Activated naive CD8-positive, alpha-beta T cell treated with anti-CD3 and anti-CD28 coated beads for 36 hours (primary cell): ENCODE results near the gene RC3H2. TPM values are rescaled to one million over a fixed set of nuclear protein-coding genes. Genes with fewer than 3 reads are reported as not detected.
"Not testable (repeated sequence)": the region's sequence is repeated elsewhere in the genome, so short reads cannot be mapped to it uniquely, and the experiment has no call there.

Experiments used
- DNase-seq: peaks from one replicate; pipeline ENCODE4 v3.0.0; 2021
- H3K27ac Mint-ChIP-seq: one replicate; pipeline ENCODE4 v1.8.0; 2022; ENCODE audit warnings: mild to moderate bottlenecking, moderate library complexity, mixed read lengths
- H3K27me3 Mint-ChIP-seq: one replicate; pipeline ENCODE4 v1.8.0; 2022; ENCODE audit warnings: mild to moderate bottlenecking, mixed read lengths
- H3K36me3 Mint-ChIP-seq: one replicate; pipeline ENCODE4 v1.8.0; 2021; ENCODE audit warnings: mild to moderate bottlenecking, mixed read lengths
- H3K4me1 Mint-ChIP-seq: one replicate; pipeline ENCODE4 v1.8.0; 2021; ENCODE audit warnings: mixed read lengths
- H3K4me3 Mint-ChIP-seq: one replicate; pipeline ENCODE4 v1.8.0; 2022; ENCODE audit warnings: mild to moderate bottlenecking, moderate library complexity, mixed read lengths
- H3K9me3 Mint-ChIP-seq: one replicate; pipeline ENCODE4 v1.8.0; 2022; ENCODE audit warnings: mixed read lengths
- total RNA-seq, 2 experiments: library from RNA; stranded (reverse); gene quantifications; one replicate each; pipeline ENCODE4 v1.2.3, GENCODE V29; 2021

RC3H2 gene
- total RNA-seq, 2 experiments from 2014 or later: 26.4 to 28.0 TPM

DNA sequence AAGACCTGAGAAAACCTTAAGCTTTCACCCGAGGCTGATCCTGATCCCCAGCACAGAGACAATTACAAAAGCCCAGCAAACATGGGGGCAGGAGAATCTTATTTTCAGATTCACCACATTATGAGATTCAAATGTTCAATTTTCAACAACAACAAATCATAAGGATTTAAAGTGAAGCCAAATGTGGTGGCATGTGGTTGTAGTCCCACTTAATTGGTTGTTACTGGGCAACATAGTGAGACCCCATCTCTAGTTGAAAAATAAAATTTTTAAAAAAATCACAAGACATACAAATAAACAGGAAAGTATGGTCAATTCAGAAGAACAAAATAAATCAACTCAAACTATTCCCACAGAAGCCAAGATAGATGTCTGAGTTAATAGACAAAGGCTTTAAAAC lies 31.7 kb upstream of the RC3H2 start:
- no peaks in the 10 kb centered on the region for H3K27me3 Mint-ChIP-seq
- no peaks in the 10 kb centered on the region for H3K9me3 Mint-ChIP-seq
- DNase-seq: no peak
- peaks cover 19% of the 10 kb centered on the region for H3K4me1 Mint-ChIP-seq
- H3K27ac Mint-ChIP-seq: no peak overlapping the region
- no peak overlapping the region for H3K4me3 Mint-ChIP-seq
- peaks cover 10% of the 10 kb centered on the region for H3K36me3 Mint-ChIP-seq

DNA sequence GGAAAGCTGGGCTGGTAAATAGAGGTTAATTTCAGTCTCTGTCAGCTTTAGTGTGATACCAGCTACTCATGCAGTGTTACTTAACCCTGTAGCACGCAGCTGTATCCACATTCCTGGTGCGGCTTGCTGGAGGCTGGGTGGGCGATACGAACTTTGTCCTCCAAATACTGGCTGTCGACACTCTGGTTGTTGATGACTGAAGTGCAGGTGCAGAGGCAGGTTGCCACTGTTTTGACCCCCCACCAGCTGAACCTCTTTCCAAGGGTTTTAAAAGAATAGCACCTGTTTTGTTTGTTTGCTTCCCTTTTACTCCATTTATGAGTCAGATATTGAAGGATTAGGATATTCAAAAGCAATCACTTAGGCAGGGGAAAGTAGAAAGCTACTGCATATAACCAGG lies 31.3 kb upstream of the RC3H2 start:
- Mint-ChIP-seq H3K27ac (no peak overlapping the region), H3K4me1 (peaks cover 15% of the 10 kb centered on the region), H3K36me3 (peaks cover 10% of the 10 kb centered on the region), H3K4me3 (no peak overlapping the region), H3K27me3 (no peaks in the 10 kb centered on the region), H3K9me3 (no peaks in the 10 kb centered on the region)
- no peak for DNase-seq

DNA sequence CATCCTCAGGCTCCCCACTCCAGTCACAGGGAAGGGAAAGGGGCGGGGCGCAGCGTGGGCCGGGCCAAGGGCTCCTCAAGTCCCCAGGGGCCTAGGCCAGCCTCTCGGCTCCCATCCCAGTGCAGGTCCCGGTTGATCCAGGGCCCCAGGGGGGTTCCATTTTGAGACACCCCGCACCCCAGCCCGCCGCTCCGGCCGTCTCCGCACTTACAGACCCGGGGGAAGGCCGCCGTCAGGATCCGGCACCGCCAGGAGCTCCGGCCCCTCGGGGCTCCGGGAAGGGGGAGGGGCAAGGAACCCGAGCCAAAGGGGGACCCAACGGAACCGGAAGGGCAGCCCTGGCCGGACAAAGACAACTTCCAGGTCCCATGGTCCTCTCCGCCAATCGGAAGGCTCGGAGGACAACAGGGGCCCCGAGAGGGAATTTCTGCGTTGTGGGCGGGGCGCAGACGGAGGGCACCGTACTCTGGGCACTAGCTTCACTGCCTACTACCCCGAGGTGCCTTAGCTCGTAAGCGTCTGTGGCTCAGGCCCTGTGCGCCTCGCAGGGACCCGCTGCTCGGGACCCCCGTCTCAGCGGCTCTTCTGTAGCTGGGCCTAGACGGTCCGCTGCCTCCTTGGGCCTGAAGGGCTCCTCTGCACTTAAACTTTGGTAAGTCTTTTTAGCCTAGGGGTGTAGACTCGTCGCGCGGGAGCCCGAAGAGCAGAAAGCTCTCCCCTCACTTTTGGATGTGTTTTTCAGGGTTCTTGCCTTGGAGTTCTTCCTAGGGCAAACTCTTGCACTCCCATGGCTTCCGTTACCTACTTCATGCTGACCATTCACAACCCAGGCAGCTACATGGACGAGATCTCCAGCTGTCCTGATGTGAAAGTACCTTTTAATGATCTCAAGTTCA lies 26.3 kb upstream of the RC3H2 start, which contains the start of gene ZBTB26:
Gene ZBTB26, minus strand, starts transcription at position 287 of the 896 bp plus-strand sequence. CDS start 11,578 bp downstream, outside the sequence.
- no peak within 1 kb of the TSS for H3K4me3 Mint-ChIP-seq
- H3K36me3 Mint-ChIP-seq: peaks cover 3% of the 10 kb centered on the region
- peak within 1 kb of the TSS; percentile 87 for H3K27ac Mint-ChIP-seq
- H3K27me3 Mint-ChIP-seq: no peaks in the 10 kb centered on the region
- peak; percentile 91 for DNase-seq
- H3K4me1 Mint-ChIP-seq: peaks cover 11% of the 10 kb centered on the region
- H3K9me3 Mint-ChIP-seq: no peaks in the 10 kb centered on the region

DNA sequence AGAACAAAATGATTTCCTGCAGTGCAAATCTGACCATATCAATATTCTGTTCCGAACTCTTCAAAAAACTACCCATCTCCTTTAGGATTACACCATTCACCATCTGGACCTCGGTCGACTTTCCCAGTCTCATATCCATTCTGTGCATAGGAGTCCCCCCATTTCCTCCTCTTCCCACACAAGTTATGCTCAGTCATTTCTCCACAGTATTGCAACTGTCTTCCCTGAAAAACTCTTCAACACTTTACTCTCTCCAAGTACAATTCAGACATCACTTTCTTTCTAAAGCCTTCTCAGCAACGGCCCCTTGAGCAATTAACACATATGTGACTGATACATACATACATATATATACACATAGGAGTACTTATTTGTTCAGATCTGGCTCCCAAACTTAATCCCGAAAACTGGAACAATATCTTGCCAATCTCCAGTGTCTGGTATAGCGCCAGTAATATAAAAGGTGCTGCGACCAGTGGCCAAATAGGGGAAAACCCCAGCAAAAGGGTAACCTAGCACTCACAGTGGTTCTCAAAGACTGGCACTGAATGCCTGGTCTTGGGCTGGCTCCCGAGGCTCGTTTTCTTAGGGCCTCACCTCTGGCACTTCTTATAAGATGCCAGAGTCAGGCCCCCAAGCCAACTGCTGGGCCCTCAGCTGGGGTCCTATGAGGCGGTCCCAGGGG lies 25.5 kb upstream of the RC3H2 start:
- no peaks in the 10 kb centered on the region for H3K27me3 Mint-ChIP-seq
- H3K27ac Mint-ChIP-seq: peak overlapping the region; percentile 44
- H3K4me3 Mint-ChIP-seq: no peak overlapping the region
- peaks cover 8% of the 10 kb centered on the region for H3K4me1 Mint-ChIP-seq
- H3K36me3 Mint-ChIP-seq: peaks cover 1% of the 10 kb centered on the region
- no peak for DNase-seq
- no peaks in the 10 kb centered on the region for H3K9me3 Mint-ChIP-seq

DNA sequence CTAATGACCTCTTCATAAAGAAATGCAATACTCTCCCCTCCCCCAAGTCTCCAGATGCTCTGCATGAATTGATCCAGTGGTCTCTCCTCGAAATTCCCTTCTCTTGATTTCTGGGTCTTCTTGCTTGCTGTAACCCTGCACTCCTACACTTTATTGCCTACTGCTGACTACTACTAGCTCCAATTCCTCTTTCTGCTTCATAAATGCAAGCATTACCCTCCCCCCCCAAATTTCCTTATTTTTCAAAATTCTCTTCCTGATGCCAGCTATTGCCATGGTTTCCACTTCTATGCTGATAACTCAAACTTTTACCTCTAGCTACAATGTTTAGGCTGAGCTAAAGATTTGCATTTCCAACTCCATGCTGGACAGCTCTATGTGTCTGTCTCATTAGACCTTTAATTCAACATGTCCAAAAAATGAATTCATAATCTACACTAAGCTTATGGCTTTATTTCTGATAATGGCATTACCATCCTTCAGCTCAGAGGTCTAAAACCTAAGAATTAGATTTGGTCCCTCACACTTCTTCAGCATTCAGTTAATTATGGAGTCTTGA lies 24.7 kb upstream of the RC3H2 start:
- DNase-seq: no peak
- no peaks in the 10 kb centered on the region for H3K9me3 Mint-ChIP-seq
- H3K36me3 Mint-ChIP-seq: peaks cover 3% of the 10 kb centered on the region
- H3K4me3 Mint-ChIP-seq: no peak overlapping the region
- no peak overlapping the region for H3K27ac Mint-ChIP-seq
- H3K4me1 Mint-ChIP-seq: peaks cover 8% of the 10 kb centered on the region
- no peaks in the 10 kb centered on the region for H3K27me3 Mint-ChIP-seq

DNA sequence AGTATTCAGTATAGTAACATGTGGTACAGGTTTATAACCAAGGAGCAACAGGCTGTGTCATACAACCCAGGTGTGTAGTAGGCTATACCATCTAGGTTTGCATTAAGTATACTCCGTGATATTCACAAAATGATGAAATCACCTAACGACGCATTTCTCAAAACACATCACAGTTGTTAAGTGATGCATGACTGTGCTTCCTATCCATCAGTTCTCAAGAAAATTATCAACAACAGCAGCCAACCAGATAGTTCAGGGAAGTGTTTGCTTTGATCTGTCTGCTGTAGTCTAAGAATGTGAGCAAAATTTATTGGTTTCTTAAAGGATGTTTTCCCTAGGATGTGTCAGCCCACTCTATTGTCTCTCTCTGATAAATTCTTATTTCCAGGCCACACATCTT lies 18.8 kb upstream of the RC3H2 start:
- Mint-ChIP-seq H3K9me3 (no peaks in the 10 kb centered on the region), H3K27ac (no peak overlapping the region), H3K4me3 (no peak overlapping the region)

DNA sequence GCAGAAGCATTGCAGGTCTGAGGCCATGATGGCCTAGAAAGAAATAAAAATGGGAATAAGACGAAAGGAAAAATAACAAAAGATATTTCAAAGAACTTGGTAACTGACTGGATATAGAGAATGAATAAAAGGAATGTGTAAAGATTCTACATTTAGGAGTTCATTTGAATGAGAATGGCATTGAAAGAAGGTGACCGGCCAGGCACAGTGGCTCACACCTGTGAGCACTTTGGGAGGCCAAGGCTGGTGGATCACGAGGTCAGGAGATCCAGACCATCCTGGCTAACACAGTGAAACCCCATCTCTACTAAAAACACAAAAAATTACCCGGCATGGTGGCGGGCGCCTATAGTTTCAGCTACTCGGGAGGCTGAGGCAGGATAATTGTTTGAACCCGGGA lies 17.6 kb upstream of the RC3H2 start:
- no peak overlapping the region for H3K27ac Mint-ChIP-seq
- no peak overlapping the region for H3K4me3 Mint-ChIP-seq
- peaks cover 12% of the 10 kb centered on the region for H3K36me3 Mint-ChIP-seq
- peaks cover 5% of the 10 kb centered on the region for H3K4me1 Mint-ChIP-seq
- no peaks in the 10 kb centered on the region for H3K27me3 Mint-ChIP-seq
- H3K9me3 Mint-ChIP-seq: no peaks in the 10 kb centered on the region
- no peak for DNase-seq

More for the DNA sequence above, 18.8 kb upstream of the RC3H2 start:
- Mint-ChIP-seq H3K27me3 (no peaks in the 10 kb centered on the region), H3K36me3 (peaks cover 8% of the 10 kb centered on the region), H3K4me1 (peaks cover 5% of the 10 kb centered on the region)
- DNase-seq: no peak

DNA sequence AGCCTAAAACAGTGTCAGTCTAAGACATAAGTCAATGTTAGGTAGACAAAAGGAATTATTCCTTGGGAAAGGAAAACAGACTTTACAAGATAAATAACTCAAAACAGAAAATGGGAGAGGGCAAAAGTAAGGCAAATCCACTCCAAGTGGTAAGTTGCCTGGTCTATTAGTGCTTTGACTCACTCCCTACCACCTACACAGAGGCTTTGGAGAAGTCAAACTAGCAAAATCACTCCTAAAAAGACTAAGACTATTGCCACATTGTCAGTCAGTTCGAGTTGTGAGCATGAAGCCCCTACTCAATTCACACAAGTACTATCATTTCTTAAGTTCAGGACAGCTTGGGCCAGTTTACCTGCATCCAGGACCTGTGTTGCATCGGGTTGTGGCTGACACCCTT lies 13.2 kb upstream of the RC3H2 start:
- H3K27me3 Mint-ChIP-seq: no peaks in the 10 kb centered on the region
- H3K36me3 Mint-ChIP-seq: peaks cover 10% of the 10 kb centered on the region
- H3K9me3 Mint-ChIP-seq: no peaks in the 10 kb centered on the region
- no peak overlapping the region for H3K4me3 Mint-ChIP-seq
- DNase-seq: no peak
- no peaks in the 10 kb centered on the region for H3K4me1 Mint-ChIP-seq
- no peak overlapping the region for H3K27ac Mint-ChIP-seq

DNA sequence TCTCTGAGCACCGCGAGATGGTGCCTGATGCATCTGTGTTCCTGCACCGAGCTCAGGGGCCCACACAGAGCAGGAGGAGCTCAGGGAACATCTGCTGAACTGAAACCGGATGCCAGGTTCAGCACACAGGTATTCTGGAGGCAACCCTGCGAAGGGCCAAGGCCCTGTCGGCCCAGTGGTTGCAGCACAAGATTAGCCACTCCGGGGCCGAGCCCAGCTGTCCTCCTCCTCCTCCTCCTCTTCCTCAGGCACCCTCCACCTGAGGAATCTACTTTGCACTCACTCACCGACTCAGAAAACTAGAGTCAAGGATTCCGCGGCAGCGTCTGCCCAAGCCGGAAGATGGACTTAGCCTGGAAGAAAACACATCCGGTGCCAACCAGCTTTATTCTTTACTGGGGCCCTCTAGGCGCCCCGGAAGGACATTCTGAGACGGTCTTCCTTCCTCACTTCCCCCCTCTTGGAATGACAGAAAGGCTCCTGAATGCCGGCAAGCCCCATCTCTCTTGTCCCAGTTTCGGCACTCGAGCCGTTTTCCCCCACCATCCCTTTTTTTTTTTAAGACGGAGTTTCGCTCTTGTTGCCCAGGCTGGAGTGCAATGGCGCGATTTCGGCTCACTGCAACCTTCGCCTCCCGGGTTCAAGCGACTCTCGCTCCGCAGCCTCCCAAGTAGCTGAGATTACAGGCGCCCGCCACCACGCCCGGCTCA lies 8.0 kb upstream of the RC3H2 start, which contains the start of gene ZBTB6:
Gene ZBTB6, minus strand, starts transcription at position 360 of the 710 bp plus-strand sequence. CDS start 1,251 bp downstream, outside the sequence.
- Mint-ChIP-seq H3K4me1 (peaks cover 17% of the 10 kb centered on the region), H3K27ac (peak within 1 kb of the TSS; percentile 96), H3K36me3 (peaks cover 26% of the 10 kb centered on the region), H3K4me3 (peak within 1 kb of the TSS; percentile 91), H3K9me3 (no peaks in the 10 kb centered on the region), H3K27me3 (no peaks in the 10 kb centered on the region)
- DNase-seq: peak; percentile 78

DNA sequence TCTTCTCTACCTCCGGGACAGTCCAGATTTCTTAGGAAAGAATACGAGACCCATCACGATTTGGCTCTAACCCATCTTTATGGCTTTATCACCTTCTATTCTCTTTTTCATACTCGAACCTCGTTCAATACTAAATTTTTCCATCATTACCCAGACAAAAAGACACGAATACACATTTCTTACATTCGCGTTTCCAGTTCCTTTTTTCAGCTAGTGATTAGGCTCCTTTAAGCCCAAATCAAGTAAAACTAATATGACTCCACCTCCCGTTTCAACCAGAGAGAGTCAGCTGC lies 7.5 kb upstream of the RC3H2 start:
- Mint-ChIP-seq H3K4me3 (peak overlapping the region; percentile 91), H3K9me3 (no peaks in the 10 kb centered on the region), H3K27ac (peak overlapping the region; percentile 96), H3K4me1 (peaks cover 17% of the 10 kb centered on the region), H3K36me3 (peaks cover 27% of the 10 kb centered on the region), H3K27me3 (no peaks in the 10 kb centered on the region)
- DNase-seq: no peak

DNA sequence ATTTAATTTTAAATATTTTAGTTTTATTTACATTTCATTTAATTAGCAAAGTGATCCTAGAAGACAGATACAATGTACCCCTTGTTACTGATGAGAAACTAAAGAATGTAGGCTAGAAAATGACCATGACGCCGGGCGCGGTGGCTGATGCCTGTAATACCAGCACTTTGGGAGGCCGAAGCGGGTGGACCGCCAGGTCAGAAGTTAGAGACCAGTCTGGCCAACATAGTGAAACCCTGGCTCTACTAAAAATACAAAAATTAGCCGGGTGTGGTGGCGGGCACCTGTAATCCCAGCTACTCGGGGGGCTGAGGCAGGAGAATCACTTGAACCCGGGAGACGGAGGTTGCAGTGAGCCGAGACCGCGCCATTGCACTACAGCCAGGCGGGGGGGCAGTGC lies 963 bp upstream of the RC3H2 start:
- H3K36me3 Mint-ChIP-seq: peaks cover 18% of the 10 kb centered on the region
- H3K9me3 Mint-ChIP-seq, H3K27ac Mint-ChIP-seq, H3K4me3 Mint-ChIP-seq, H3K27me3 Mint-ChIP-seq, DNase-seq: not testable (repeated sequence)
- H3K4me1 Mint-ChIP-seq: peaks cover 23% of the 10 kb centered on the region

DNA sequence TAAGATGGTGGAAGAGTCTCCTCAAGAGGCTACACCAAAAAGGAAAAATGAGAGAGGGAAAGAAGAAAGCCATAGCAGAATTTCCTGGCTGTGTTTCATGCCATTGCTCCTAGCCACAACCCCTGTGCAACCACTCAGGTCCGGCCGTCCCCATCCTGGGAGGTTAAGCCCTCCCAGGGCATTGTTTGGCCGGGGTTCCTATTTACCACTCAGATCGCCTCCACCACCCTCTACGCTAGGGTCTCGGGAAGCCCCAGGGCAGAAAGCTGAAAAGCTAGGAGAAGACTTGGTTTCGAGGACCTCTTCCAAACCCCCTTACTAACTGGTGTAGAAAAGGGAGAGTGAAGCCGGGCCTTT lies 715 bp downstream of the RC3H2 start:
- H3K27ac Mint-ChIP-seq: peak overlapping the region; percentile 91
- H3K9me3 Mint-ChIP-seq: no peaks in the 10 kb centered on the region
- peaks cover 25% of the 10 kb centered on the region for H3K4me1 Mint-ChIP-seq
- H3K36me3 Mint-ChIP-seq: peaks cover 11% of the 10 kb centered on the region
- DNase-seq: peak; percentile 33
- peak overlapping the region; percentile 91 for H3K4me3 Mint-ChIP-seq
- H3K27me3 Mint-ChIP-seq: no peaks in the 10 kb centered on the region

DNA sequence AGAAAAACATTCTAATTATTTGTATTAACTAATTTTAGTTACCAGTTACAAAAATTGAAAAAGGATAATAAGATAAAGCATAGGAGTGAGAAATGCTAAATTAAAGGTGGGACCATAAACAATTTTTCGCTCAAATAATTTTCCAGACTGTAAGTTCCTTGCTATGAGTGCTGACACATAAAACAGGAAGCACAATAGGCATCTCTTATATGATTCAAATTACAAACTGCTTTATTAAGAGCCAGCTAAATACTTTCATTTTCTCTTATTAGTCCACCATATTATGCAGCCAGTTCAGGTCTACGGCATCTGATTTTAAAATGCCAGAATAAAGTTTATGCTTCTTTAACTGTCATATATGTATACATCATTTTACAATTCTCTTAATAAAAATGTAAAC lies 4.4 kb downstream of the RC3H2 start:
- no peak for DNase-seq
- peaks cover 35% of the 10 kb centered on the region for H3K4me1 Mint-ChIP-seq
- no peaks in the 10 kb centered on the region for H3K27me3 Mint-ChIP-seq
- no peaks in the 10 kb centered on the region for H3K9me3 Mint-ChIP-seq
- no peak overlapping the region for H3K4me3 Mint-ChIP-seq
- H3K27ac Mint-ChIP-seq: no peak overlapping the region
- H3K36me3 Mint-ChIP-seq: peaks cover 5% of the 10 kb centered on the region

DNA sequence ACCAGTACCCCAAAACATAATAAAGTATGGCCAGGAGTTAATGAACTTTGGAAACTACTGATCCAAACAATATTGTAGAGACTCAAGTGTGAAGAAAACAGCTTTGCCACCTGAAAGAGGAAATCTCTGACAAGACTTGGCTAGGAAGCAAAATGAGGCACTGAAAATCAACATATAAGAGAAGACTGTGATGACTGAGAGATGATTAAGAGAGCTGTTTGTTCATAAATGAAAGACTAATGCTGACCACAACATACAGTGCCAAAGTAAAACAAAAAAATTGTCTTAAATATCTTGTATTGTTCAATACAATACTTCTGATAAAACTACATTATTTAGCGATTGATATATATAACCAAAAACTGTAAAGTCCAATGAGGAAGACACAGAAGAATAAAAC lies 7.2 kb downstream of the RC3H2 start:
- no peak overlapping the region for H3K4me3 Mint-ChIP-seq

DNA sequence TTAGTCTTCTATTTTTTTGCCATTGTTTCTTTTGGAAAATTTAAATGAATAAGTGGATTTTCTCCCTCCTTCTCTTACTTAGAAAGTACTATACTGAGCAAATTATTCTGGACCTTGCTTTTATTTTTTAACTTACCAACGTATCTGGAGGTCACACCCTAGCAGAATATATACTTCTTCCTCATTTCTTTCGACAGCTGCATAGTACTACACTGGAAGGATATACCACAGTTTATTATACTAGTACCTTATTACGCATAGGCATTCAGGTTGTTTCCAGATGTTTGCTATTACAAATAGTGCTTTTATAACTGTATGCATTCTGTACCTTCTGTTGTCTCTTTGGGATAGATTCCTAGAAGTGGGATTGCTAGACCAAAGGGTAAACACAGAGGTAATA lies 16.7 kb downstream of the RC3H2 start:
- Mint-ChIP-seq H3K27ac (no peak overlapping the region), H3K27me3 (no peaks in the 10 kb centered on the region), H3K36me3 (peaks cover 15% of the 10 kb centered on the region), H3K4me1 (no peaks in the 10 kb centered on the region), H3K9me3 (no peaks in the 10 kb centered on the region), H3K4me3 (no peak overlapping the region)
- no peak for DNase-seq

More for the DNA sequence above, 7.2 kb downstream of the RC3H2 start:
- Mint-ChIP-seq H3K4me1 (peaks cover 28% of the 10 kb centered on the region), H3K9me3 (no peaks in the 10 kb centered on the region), H3K27ac (peak overlapping the region; percentile 2), H3K27me3 (no peaks in the 10 kb centered on the region), H3K36me3 (peaks cover 5% of the 10 kb centered on the region)
- no peak for DNase-seq
